UCSD-AML1 (cell line): ENCODE measurements around the gene GRIN2C.

Source experiments
- DNase-seq: peaks from one replicate; lab custom pipeline; 2025; ENCODE audit not compliant: unreplicated experiment; lab: John Stamatoyannopoulos, UW

Gene GRIN2C

DNA sequence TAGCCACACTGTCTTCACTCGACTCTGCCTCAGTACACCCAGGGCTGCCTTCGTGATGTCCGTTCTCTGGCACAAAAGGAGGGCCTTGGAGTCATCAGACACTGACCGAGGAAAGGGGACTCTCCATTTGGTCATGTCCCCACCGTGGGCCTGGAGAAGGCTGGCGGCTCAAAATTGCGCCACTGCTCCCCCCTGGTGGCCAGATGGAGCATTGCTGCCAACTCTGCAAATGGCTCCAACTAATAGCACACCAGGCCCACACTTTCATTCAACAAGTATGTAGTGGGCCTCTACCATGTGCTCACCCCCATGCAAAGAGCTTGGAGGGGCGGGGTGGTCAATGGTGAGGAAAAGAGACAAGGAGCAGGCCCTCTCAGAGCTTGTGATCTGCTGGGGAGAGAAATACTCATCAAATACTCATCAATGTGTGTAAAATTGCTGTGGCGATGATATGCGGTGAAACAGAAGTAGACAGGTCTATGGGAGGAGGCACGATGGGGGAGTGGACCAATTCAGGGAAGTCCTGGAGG is 5.2 kb upstream of the GRIN2C start:
- peak; percentile 72 for DNase-seq

DNA sequence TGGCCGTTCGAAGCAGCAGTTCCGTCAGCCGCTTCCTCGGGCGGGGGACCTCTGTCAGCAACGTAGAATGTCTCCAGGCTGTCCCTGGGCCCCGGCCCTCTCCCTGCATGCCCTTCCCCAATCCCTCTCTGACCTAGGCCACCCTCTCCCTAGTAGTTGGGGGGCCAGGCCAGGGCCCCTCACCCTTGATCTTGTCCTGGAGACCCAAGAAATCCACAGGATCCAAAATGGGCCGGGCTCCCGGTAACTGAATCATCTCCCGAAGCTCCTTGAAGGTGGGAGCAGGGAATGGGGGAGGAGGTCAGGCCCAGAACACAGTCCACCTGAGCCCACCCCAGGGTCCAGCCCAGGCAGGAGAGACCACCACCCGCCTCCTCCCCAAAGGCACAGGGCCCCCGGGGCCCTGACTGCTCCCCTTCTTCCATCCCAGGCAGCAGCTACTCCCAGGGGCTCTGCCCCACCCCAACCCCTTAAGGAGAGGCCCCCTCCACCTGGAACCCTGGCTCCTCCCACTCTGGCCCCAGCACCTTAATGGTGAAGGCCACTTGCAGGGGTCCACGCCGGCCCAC is 4.7 kb upstream of the GRIN2C start:
- DNase-seq: no peak

DNA sequence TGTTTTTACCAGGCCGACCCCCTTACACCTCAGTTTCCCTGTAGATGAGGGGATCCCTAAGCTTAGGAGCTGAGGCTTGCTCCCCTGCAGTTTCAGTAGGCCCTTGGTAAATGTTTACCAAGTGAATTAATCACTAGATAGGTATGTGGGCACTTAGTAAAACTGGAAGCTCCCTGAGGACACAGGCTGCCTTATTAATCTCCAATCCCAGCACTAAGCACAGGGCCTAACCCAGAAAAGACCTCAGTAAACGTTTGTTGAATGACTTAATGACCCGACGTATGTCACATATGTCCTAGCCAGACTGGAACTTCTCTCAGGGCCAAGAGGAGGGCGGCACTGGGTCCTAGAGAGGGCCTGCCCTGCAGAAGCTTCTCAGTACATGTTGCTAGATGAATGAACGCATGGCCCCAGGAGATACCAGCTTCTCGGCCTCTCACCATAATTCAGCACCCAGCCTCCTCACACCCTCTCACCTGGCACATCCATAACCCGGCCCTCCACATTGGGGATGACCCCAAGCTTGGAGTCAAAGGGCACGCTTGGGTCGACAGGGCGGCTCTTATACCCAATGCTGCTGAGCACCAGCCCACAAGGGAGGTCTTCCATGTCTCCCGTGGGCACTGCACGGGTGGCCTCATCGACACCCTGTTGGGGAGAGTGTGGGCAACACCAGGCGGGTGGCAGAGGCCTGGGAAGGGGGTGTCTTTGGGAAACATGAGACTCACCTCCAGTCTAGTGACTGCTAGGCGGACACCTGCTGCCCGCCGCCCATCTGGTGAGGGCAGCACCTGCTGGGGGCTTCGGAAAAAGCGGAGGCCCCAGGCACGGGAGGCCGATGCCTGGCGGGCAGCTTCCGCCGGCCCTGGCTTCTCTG is 4.0 kb upstream of the GRIN2C start:
- DNase-seq: no peak

DNA sequence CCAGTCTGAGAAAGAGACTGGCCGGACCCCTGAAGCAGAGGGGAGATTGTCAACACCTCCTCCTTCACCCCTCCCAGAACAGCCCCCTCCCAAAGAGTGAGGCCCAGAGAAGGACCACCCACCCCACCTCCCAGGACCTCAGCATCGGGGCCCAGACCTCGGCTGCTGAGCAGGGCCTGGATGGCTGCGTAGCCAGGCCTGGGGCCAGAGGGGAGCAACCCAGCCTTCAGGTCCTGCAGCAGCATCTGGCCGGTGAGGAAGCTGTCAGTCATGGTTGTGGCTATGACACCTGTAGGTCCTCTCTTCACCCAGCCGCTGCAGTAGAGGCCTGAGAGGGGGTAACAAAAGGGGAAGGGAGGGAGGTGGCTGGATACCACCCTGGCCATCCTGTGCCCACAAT is 3.2 kb upstream of the GRIN2C start:
- DNase-seq: no peak

DNA sequence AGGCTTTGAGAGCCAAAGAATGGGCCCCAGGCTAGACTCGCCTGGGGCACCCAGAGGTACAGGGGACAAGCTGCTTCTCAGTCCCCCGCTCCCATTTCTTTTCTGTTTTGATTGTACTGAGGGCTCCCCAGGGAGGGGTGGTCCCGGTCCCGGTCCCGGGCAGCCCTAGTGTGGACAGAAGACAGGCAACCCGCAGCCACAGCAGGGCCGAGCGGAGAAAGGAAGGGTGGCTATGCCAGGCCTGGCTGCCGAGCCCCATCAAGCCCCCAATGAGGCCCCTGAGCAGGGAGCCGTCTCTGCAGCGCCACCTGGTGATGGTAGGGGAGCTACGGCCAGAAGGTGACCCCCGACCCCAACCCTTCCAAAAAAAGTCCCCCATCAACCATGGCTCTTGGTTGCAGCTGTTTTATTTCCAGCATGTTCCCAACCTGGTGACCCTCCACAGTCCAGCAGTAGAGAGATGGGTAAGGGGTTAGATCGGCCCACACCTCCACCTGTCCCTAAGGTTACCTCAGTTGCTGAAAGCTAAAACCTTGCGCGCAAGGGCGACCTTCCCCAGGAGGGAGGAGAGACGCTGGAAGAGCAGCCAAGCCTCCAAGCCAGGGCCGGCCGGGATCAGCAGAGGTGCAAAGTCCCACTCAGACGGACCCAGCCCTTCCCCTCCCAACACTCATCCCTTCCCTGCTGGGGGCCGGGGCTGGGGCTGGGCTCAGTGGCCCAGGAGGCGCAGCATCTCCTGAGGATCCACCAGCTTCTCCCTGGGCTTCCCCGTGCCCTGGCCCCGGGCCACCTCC is 2.6 kb upstream of the GRIN2C start:
- DNase-seq: peak; percentile 58

DNA sequence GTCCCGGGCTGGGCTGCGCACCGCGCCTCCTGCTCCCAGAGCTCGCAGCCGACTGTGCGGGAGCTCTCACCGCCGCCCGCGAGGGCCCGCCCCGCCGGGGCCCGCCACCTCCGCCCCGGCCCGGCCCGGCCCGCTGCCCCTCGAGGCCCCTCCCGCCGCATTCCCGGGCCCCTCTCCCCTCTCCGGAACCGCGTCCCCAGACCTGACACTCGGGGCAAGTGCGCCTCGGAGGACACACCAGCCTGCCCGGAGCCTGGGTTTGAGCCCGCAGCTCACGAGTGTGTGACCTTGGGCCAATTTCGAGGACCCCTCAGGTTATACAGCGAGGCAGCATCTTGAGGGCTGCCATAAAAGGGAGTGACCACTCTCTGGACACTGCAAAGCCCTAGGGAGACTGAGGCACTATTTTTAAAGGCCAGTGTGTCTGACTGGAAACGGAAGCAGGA is 2.0 kb upstream of the GRIN2C start:
- DNase-seq: no peak

DNA sequence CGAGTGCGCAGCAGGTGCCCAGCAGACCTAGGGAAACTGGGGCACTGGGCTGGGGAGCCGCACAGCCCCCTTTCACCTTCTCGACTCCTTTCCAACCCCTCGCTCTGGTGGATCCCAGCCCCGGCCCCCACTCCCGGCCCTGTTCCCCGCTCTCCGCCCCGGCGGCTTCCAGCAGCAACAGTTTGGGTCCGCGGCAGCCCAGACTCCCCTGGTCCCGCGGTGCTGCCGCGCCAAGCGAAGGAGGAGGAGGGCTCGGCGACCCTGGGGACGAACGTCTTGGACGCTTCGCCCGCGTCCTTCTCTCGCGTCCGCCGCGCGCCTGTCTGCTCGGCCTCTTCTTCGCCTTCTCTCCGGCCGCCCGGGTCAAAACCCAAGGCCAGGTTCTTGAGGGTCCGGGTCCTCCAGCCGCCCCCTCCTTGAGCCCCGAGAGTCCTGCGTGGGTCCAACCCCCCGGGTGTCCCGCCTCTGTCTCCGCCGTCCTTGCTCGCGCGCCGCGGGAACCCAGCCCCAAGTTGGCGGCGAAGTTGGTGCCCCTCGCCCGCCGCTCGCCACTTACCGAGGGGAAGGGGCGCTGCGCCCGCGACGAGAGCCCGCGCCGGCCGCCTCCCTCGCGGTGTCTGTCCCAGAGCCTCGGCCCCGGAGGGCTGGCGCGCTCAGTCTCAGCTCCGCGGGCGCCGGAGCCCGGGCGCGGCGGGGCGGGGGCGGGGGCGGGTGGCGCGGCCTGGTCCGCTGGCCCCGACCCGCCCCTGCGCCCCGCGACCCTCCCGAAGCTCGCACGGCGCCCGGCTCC is 1.4 kb upstream of the GRIN2C start:
- no peak for DNase-seq

DNA sequence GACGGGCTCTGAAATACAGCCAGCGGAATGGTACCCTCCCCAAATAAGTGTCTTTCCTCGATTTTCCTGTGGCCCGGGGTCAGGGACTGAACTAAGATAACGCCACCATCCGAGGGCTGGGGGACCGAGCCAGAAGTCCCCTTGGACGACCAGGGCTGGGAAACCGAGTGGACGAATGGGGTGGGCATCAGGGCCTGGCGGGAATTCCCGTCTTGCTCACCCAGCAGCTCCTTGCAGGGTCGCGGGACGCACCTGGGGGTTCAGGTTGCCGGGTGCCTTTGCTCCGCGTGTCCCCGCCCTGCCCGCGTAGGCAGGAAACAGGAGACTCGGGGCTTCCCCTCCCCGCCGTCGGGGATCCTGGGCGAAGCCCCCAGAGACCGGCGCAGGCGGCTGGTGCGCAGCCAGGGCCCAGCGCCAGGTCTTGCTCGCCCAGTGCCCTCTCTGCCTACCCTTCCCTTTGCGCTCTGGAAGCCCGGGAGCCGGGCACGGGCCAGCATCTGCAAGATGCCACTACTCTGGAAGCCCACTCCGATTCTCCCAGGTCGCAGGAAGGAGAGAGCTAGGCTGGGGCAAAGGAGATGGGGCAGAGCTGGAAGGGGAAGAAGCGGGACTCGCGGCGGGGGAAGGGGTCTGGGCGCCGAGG is 665 bp upstream of the GRIN2C start:
- no peak for DNase-seq

DNA sequence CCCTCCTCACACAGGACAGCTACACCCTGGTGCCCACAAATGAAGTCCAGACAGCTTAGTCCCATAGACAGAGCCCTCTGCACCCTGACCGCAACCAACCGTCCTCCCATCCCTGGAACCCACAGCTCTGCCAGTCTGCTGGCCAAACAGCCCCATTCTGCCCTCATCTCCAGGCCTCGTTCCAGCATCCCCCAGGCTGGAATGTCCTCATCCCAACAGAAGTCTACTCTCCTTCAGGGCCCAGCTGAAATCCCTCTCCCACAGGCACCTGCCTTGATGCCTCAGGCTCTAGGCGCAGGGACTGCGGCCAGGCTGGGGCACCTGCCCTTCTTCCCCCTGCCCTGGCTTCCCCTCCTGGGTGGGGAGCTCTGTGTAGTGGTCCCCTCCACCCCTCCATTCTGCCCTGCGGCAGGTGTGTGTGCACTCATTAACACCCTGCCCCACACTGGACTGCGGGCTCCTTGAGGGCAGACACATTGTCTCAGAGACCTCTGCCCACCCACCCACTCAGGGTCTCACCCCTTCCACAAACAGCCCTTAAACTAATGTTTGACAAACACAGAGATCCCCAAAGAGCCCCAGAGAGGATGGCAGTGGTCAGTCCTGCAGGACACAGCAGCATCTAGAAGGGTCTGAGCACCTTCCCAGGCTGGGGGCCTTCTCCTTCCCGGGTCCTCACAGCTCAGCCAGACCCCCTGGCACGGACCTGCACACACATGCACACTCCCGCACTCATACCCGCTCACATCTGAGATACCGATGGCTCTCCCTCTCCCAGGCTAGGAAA is 820 bp downstream of the GRIN2C start:
- no peak for DNase-seq

DNA sequence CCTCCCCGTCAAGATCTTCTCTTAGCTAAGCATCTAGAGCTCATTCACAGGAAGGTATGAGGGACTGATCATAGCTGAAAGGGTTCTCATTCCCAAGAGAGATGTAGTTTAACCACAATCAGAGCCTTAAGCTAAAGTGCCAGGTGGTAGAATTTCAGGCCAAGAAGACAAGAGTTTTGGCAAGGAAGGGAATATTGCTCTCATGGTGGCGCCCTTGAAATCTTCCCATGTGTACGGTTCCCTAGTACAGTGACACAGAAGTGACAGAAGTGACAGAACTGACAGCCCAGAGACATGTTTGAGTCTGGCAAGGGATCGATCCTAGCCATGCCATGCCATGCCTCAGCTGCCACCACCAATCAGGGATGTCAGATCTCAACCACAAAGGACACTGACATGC is 2.5 kb downstream of the GRIN2C start:
- DNase-seq: no peak

DNA sequence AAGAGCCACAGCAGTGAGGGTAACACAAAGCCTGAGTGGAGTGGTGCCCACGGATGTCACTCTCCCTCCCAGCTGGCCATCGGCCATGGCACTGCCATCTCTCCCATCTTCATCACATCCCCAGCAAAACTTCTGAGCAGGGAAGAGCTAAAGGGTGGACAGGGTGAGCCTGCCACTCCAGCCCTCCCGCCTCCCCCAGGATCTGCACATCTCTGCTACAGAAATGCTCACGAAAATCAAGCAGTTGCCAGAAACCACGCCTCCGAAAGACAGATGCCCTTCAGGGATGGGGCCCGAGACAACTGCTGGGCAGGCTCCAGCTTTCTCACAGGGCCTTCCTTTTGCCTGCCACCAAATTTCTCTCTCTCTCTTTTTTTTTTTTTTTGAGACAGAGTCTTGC is 3.6 kb downstream of the GRIN2C start:
- DNase-seq: no peak

DNA sequence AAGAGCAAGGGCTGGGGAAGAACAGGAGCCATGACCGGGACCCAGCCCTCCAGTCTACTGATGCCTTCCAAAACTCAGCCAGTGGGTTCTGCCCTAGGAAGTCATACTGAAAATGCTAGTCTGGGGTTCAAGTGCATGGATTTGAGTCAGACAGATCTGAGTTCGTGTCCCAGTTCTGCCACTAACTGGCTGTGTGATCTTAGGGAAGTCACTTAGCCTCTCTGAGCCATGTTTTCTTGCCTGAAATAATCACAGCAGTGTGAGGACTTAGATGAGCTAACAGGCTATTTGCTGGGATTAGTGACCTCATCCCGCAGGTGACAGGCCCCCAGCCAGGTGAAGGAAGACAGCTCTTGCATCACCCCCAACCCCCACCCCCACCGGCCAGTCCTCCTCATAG is 4.4 kb downstream of the GRIN2C start:
- no peak for DNase-seq

DNA sequence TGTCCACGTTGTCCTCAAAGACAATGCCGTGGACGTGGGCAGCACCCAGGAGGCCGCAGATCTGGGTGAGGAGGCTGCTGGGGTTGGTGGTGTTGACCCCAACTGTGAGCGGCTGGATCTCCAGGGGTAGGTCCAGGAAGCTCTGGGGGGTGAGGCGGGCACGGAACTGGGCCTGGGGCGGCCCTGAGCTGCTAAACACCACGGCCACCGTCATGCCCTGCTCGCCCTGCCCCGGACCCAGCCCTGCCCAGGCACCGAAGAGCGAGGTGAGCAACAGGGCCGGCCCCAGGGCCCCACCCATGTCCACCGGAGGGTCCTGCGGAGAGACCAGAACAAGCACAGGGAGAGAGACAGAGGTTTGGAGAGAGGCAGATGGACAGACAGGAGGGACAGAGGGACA is 4.9 kb downstream of the GRIN2C start:
- DNase-seq: no peak

DNA sequence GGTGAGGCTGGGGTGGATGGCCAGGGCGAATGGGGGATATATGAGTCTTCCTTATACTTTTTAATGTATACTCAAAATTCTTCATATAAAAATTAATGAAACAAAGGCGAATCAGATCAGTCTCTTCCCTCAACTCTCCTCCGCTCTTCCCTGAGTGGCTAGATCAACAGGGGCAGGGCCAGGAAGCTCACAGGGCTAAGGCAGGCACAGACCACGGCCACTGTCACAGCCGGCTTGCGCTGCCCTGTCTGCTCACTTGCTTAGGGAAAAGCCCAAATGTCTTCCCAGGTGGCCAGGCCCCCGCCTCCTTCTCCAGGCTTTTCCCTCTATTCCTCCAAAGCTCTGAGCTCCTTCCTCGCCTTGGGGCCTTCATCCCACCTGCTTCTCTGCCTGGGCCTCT is 6.0 kb downstream of the GRIN2C start:
- DNase-seq: no peak

DNA sequence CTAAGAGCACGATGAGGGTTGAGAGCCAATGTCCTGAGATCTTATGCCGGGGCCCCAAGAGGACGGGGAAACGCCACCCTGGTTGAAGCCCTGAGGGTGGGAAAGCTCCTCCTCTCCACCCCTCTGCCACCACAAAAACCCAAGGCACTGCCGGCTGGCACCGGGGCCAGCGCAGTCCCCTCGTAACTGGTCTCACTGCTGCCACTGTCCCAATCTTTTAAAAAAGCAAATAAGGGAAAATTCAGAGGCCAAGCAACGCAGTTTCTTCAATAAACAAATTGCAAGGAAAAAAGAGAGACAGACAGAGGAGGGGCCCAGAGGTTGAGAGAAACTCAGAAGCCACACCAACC is 6.7 kb downstream of the GRIN2C start:
- DNase-seq: no peak

DNA sequence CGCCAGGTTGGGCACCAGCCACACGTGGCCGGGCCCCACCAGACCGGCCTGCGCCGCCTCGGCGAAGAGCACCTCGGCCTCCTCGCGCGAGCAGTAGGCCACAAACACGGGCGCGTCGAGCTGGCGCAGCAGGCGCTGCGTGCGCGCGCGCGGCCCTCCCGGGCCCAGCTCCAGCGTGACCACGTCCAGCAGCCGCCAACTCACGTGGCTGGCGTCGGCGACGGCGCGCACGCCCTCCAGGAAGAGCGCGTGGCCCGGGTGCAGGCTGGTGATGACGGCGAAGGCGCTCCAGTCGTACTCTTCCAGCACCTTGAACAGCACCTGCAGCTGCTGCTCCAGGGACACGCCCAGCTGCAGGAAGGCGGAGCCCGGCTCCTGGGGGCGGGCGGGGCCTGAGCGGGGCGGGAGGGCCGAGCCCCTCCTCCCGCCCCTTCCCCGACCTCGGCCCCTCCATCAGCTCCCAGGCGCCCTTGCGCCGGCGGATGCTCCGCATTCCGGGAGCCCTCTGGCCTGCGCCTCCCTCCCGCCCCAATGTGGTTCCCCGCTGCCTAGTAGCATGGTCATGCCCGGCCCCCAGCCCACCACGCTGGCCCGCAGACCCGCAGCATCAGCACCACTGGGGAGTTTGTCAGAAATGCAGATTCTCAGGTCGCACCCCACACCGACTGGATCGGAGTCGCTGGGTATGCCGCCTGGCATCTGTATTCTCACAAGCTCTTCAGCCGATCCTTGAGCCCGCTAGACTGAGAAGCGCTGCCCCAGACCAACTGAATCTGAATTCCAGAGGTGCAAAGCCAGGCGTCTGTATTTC is 7.2 kb downstream of the GRIN2C start:
- peak; percentile 52 for DNase-seq

DNA sequence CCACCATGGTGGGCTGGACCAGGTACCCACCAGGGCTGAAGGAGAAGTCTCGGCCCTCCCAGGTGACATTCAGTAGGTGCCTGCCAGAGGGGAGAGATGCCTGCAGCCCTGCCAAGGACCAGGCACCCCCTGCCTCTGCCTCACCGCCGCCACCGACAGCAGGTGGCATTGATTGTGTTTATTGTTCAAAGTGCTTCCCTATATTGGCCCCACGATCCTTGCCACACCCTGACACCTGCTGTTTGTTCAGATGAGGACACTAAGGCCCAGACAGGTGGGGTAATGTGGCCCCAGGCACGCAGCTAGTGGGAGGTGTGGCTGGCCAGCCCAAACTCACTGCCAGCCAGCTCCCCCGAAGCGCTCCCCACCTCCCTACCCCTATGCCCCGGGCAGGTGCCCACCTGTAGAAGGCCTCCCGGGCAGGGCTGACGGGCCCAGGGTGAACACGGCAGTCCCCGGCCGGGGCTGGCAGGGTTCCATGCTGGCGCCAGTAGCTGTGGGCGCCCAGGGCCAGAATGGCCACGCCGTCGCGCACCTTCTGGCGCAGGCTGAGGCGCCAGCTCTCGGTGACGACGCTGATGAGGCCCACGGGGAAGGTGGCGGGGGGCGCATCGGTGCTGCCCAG is 8.0 kb downstream of the GRIN2C start:
- no peak for DNase-seq

DNA sequence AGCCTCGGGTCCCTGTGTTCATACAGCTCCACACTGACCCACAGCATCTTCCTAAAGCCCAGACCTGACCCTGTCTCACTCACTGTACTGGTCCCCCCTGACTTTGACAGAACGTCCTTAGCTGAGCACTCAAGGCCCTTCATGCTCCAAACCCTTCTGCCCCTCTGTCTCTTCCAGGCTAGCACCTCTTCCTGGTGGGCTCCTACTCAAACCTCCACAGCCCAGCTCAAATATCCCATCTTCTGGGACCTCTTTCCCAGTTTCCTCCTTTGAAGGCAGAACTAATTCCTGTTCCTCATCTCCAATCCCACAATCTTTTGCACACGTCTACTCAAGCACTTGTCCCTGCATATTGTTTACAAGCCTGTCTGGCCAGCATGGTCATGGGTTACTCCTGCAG is 8.8 kb downstream of the GRIN2C start:
- no peak for DNase-seq
